Umbilical cord (tissue), 2 donors: ENCODE data around the gene LST1. TPM values are rescaled to one million over a fixed set of nuclear protein-coding genes. Genes with fewer than 3 reads are reported as not detected.

Source experiments
- DNase-seq: peaks from one replicate; pipeline ENCODE4 v3.0.0-alpha.2; 2015; ENCODE audit warnings: low spot score
- total RNA-seq: library from RNA; depleted of rRNA; stranded (reverse); fragments of >200 nt; gene quantifications from one replicate; pipeline ENCODE4 v1.2.3, GENCODE V29; 2014; ENCODE audit warnings: low replicate concordance; ENCODE audit not compliant: insufficient read depth

Gene LST1
- total RNA-seq, 1 donor from 2014 or later: not detected

GRCh38 chr6:31559958-31560696 is 25.9 kb upstream of the LST1 start:
- peak; percentile 52 for DNase-seq

DNA sequence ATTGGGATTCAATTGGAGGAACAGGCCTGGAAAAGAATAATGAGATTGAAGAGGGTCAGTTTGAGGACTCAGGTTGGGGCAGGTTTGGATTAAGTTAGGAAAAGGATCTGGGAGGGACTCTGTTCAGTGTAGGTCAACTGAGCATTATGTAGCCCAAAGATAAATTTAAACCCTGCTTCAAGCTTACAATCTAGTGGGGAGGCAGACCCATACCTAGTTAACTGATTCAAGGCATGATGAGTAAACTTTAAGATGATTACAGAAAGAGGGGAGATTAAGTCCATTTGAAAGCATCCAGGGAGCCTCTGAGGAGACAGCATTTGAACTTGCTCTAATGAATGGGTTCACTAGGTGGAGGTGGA is 25.4 kb upstream of the LST1 start:
- no peak for DNase-seq

DNA sequence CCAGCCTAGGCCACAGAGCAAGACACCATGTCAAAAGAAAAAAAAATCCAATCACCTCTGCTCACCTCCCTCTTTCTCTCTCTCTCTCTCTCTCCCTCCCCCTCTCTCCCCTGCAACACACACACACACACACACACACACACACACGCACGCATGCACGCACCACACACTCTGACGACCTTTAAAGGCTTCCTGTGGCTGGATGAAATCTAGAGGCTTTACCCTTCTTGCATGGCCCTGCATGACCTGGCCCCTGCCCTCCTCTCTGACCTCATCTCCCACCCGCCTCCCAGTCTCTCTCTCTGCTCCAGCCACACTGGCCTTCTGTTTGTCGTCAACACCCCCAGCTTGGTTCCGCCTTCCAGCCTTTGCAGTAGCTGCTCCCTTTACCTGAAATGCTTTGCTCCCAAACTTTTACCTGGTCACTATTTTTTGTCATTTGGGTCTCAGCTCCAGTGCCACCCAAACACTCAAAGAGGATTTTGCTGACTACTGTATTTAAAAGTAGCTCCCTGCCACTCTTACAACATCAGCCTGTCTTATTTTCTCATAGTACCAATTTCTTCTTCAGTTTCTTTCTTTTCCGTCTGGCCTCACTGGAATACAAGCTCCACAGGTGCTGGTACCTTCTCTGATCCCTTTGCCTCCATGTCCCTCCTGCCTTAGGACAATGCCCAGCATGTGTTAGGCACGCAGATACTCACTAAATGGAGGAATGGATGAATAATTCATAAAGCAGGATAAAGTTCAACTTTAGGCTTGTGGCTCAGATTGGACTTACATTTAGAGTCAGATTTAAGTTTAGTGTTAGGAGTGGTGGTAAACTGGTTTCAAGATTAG is 18.3 kb upstream of the LST1 start:
- no peak for DNase-seq

- DNase-seq: no peak
Observed at GRCh38 chr6:31568537-31568961, 17.5 kb upstream of the LST1 start.

- DNase-seq: no peak
Observed at GRCh38 chr6:31569861-31570536, 16.1 kb upstream of the LST1 start.

GRCh38 chr6:31572041-31572911 is 13.8 kb upstream of the LST1 start, which contains the start of gene LTA:
Gene LTA (plus strand): TSS chr6:31572289. CDS start chr6:31572743, 454 bp downstream.
- DNase-seq: no peak

DNA sequence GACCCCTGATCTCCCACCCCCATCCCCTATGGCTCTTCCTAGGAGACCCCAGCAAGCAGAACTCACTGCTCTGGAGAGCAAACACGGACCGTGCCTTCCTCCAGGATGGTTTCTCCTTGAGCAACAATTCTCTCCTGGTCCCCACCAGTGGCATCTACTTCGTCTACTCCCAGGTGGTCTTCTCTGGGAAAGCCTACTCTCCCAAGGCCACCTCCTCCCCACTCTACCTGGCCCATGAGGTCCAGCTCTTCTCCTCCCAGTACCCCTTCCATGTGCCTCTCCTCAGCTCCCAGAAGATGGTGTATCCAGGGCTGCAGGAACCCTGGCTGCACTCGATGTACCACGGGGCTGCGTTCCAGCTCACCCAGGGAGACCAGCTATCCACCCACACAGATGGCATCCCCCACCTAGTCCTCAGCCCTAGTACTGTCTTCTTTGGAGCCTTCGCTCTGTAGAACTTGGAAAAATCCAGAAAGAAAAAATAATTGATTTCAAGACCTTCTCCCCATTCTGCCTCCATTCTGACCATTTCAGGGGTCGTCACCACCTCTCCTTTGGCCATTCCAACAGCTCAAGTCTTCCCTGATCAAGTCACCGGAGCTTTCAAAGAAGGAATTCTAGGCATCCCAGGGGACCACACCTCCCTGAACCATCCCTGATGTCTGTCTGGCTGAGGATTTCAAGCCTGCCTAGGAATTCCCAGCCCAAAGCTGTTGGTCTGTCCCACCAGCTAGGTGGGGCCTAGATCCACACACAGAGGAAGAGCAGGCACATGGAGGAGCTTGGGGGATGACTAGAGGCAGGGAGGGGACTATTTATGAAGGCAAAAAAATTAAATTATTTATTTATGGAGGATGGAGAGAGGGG is 12.6 kb upstream of the LST1 start:
- DNase-seq: no peak

DNA sequence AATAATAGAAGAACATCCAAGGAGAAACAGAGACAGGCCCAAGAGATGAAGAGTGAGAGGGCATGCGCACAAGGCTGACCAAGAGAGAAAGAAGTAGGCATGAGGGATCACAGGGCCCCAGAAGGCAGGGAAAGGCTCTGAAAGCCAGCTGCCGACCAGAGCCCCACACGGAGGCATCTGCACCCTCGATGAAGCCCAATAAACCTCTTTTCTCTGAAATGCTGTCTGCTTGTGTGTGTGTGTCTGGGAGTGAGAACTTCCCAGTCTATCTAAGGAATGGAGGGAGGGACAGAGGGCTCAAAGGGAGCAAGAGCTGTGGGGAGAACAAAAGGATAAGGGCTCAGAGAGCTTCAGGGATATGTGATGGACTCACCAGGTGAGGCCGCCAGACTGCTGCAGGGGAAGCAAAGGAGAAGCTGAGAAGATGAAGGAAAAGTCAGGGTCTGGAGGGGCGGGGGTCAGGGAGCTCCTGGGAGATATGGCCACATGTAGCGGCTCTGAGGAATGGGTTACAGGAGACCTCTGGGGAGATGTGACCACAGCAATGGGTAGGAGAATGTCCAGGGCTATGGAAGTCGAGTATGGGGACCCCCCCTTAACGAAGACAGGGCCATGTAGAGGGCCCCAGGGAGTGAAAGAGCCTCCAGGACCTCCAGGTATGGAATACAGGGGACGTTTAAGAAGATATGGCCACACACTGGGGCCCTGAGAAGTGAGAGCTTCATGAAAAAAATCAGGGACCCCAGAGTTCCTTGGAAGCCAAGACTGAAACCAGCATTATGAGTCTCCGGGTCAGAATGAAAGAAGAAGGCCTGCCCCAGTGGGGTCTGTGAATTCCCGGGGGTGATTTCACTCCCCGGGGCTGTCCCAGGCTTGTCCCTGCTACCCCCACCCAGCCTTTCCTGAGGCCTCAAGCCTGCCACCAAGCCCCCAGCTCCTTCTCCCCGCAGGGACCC is 11.7 kb upstream of the LST1 start:
- no peak for DNase-seq

DNA sequence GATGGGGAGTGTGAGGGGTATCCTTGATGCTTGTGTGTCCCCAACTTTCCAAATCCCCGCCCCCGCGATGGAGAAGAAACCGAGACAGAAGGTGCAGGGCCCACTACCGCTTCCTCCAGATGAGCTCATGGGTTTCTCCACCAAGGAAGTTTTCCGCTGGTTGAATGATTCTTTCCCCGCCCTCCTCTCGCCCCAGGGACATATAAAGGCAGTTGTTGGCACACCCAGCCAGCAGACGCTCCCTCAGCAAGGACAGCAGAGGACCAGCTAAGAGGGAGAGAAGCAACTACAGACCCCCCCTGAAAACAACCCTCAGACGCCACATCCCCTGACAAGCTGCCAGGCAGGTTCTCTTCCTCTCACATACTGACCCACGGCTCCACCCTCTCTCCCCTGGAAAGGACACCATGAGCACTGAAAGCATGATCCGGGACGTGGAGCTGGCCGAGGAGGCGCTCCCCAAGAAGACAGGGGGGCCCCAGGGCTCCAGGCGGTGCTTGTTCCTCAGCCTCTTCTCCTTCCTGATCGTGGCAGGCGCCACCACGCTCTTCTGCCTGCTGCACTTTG is 10.7 kb upstream of the LST1 start, which contains the start of gene TNF:
Gene TNF, plus strand, starts transcription at position 231 of the 567 bp plus-strand sequence. Its CDS starts 177 bp downstream, at position 408.
- peak; percentile 55 for DNase-seq

DNA sequence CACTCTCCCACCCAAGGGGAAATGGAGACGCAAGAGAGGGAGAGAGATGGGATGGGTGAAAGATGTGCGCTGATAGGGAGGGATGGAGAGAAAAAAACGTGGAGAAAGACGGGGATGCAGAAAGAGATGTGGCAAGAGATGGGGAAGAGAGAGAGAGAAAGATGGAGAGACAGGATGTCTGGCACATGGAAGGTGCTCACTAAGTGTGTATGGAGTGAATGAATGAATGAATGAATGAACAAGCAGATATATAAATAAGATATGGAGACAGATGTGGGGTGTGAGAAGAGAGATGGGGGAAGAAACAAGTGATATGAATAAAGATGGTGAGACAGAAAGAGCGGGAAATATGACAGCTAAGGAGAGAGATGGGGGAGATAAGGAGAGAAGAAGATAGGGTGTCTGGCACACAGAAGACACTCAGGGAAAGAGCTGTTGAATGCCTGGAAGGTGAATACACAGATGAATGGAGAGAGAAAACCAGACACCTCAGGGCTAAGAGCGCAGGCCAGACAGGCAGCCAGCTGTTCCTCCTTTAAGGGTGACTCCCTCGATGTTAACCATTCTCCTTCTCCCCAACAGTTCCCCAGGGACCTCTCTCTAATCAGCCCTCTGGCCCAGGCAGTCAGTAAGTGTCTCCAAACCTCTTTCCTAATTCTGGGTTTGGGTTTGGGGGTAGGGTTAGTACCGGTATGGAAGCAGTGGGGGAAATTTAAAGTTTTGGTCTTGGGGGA is 10.0 kb upstream of the LST1 start:
- no peak for DNase-seq

- no peak for DNase-seq
Observed at GRCh38 chr6:31576897-31577578, 9.0 kb upstream of the LST1 start.

DNA sequence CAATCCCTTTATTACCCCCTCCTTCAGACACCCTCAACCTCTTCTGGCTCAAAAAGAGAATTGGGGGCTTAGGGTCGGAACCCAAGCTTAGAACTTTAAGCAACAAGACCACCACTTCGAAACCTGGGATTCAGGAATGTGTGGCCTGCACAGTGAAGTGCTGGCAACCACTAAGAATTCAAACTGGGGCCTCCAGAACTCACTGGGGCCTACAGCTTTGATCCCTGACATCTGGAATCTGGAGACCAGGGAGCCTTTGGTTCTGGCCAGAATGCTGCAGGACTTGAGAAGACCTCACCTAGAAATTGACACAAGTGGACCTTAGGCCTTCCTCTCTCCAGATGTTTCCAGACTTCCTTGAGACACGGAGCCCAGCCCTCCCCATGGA is 8.5 kb upstream of the LST1 start:
- DNase-seq: no peak

GRCh38 chr6:31578184-31579118 is 7.6 kb upstream of the LST1 start:
- no peak for DNase-seq

- no peak for DNase-seq
Observed at GRCh38 chr6:31579119-31579505, 7.0 kb upstream of the LST1 start.

- DNase-seq: no peak
Observed at GRCh38 chr6:31579546-31580437, 6.3 kb upstream of the LST1 start.
